ENCODE measurements around the gene FIGNL2.

DNA sequence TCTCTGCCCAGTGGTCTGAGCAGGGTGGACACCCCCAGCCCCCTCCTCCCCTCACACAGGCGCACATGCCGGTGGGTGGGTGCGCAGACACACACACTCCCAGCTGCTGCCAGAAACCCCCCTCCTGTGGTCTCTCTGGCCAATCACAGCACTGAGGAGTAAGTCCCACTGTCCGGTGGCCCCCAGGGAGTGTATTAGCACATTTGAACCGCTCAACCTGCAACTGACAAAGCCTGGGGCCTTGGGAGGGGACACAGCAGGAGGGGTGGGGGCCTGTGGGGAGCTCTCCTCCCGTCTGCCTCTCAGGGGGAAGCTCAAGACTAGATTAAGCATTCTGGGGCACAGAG is 11.7 kb downstream of the FIGNL2 start:
- TF ChIP-seq, protein P1, sequence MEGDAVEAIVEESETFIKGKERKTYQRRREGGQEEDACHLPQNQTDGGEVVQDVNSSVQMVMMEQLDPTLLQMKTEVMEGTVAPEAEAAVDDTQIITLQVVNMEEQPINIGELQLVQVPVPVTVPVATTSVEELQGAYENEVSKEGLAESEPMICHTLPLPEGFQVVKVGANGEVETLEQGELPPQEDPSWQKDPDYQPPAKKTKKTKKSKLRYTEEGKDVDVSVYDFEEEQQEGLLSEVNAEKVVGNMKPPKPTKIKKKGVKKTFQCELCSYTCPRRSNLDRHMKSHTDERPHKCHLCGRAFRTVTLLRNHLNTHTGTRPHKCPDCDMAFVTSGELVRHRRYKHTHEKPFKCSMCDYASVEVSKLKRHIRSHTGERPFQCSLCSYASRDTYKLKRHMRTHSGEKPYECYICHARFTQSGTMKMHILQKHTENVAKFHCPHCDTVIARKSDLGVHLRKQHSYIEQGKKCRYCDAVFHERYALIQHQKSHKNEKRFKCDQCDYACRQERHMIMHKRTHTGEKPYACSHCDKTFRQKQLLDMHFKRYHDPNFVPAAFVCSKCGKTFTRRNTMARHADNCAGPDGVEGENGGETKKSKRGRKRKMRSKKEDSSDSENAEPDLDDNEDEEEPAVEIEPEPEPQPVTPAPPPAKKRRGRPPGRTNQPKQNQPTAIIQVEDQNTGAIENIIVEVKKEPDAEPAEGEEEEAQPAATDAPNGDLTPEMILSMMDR (IDR thresholded peaks at IDR 0.05): no peak
- TF ChIP-seq POLR2A (IDR thresholded peaks at IDR 0.05) (no peak), POLR2AphosphoS5 (IDR thresholded peaks at IDR 0.05; ENCODE audit: insufficient read depth in 1 of 2, low read depth in 1 of 2) (no peak)

Data from vagina (tissue), 2 donors.